OCI-LY1 (cell line): ENCODE results near the gene TDRD5.

Experiments
- H2AFZ ChIP-seq: fragments of 200-600 bp; sonication (generic), shearing (Covaris generic); 2 replicates; pipeline ENCODE4 v1.6.0; 2014; ENCODE audit warnings: antibody characterized with exemption, mild to moderate bottlenecking, low read length
- H3F3A ChIP-seq: fragments of 200-600 bp; sonication (generic), shearing (Covaris generic); 2 replicates; pipeline ENCODE4 v1.6.0; 2014; ENCODE audit warnings: mild to moderate bottlenecking, antibody characterized with exemption, low read length, moderate library complexity; ENCODE audit not compliant: insufficient read depth
- H3K27ac ChIP-seq: fragments of 200-600 bp; sonication (generic); 2 replicates; pipeline ENCODE4 v1.5.1; 2014; ENCODE audit warnings: low read length, mixed run types, mild to moderate bottlenecking, low read depth; ENCODE audit not compliant: poor library complexity, severe bottlenecking
- H3K27me3 ChIP-seq: fragments of 200-600 bp; sonication (generic); 2 replicates; pipeline ENCODE4 v1.6.0; 2014; ENCODE audit warnings: antibody characterized with exemption, mild to moderate bottlenecking, low read length, moderate library complexity; ENCODE audit not compliant: insufficient read depth
- H3K36me3 ChIP-seq: fragments of 200-600 bp; sonication (generic); 2 replicates; pipeline ENCODE4 v1.6.1; 2014; ENCODE audit warnings: mild to moderate bottlenecking, antibody characterized with exemption, low read length, moderate library complexity, mixed read lengths; ENCODE audit not compliant: insufficient read depth
- H3K4me1 ChIP-seq: fragments of 200-600 bp; sonication (generic); 2 replicates; pipeline ENCODE4 v1.5.1; 2014; ENCODE audit warnings: mild to moderate bottlenecking, low read length, moderate library complexity; ENCODE audit not compliant: insufficient read depth, severe bottlenecking
- H3K4me2 ChIP-seq: fragments of 200-600 bp; sonication (generic), shearing (Covaris generic); 2 replicates; pipeline ENCODE4 v1.6.1; 2014; ENCODE audit warnings: low read length
- H3K4me3 ChIP-seq: fragments of 200-600 bp; sonication (generic); 2 replicates; pipeline ENCODE4 v1.5.1; 2014; ENCODE audit warnings: low read length, low read depth, mild to moderate bottlenecking, mixed read lengths; ENCODE audit not compliant: poor library complexity, severe bottlenecking
- H3K79me2 ChIP-seq: fragments of 200-600 bp; shearing (Covaris generic); 2 replicates; pipeline ENCODE4 v1.6.1; 2016; ENCODE audit warnings: mixed run types, low read length, mixed read lengths; ENCODE audit not compliant: insufficient read depth
- H3K9ac ChIP-seq: fragments of 200-600 bp; sonication (generic), shearing (Covaris generic); 2 replicates; pipeline ENCODE4 v1.6.1; 2014; ENCODE audit warnings: mild to moderate bottlenecking, low read length, mixed read lengths
- H3K9me2 ChIP-seq: fragments of 200-600 bp; sonication (generic), shearing (Covaris generic); 2 replicates; pipeline ENCODE4 v1.6.1; 2014; ENCODE audit warnings: low read depth, mild to moderate bottlenecking, low read length, mixed read lengths
- H3K9me3 ChIP-seq: fragments of 200-600 bp; shearing (Covaris generic); 2 replicates; pipeline ENCODE4 v1.6.1; 2014; ENCODE audit warnings: low read length, mixed read lengths
- H4K20me1 ChIP-seq: fragments of 200-600 bp; sonication (generic), shearing (Covaris generic); 2 replicates; pipeline ENCODE4 v1.6.0; 2016; ENCODE audit warnings: mild to moderate bottlenecking, low read length; ENCODE audit not compliant: insufficient read depth
- CTCF ChIP-seq: fragments of 200-600 bp; sonication (generic), shearing (Covaris generic); IDR thresholded peaks from 2 replicates; pipeline ENCODE4 v1.5.1; 2017; ENCODE audit warnings: mild to moderate bottlenecking, antibody characterized with exemption, low read length, moderate library complexity, mixed read lengths
- EZH2 ChIP-seq: fragments of 200-600 bp; sonication (generic), shearing (Covaris generic); IDR thresholded peaks from 2 replicates; pipeline ENCODE4 v1.8.0; 2017; ENCODE audit warnings: borderline replicate concordance, mixed run types, mild to moderate bottlenecking, antibody characterized with exemption, low read length, moderate library complexity, mixed read lengths

TDRD5 gene

DNA sequence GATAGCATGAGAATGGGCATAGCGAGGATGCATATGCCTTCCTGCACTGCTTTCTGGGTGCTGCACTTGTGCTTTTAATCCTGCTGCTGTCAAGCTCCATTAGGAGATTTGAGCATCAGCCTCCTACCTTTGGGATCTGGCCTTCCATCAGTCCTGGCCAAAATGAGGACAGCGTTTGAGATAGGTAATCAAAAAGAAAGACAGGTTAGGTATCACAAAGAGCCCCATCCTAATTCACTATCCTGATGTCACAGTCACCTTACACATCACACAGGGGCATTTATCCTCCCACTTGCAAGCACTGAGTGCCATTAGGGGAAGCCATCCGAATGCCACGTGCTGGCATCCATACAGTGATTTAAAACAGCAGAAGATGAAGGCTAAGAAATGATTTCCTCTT lies 138.2 kb downstream of the TDRD5 start:
- no peak overlapping the region for H2AFZ ChIP-seq
- no peak overlapping the region for H3K27ac ChIP-seq
- no peaks in the 10 kb centered on the region for H3K9me2 ChIP-seq
- H3K4me1 ChIP-seq, result no peaks in the 10 kb centered on the region
- H3K4me2 ChIP-seq, result no peak overlapping the region
- TF ChIP-seq CTCF (no peak), EZH2 (no peak)
- no peaks in the 10 kb centered on the region for H3K79me2 ChIP-seq
- H3K4me3 ChIP-seq, result no peak overlapping the region
- H3K9ac ChIP-seq, result no peak overlapping the region
- no peaks in the 10 kb centered on the region for H3K27me3 ChIP-seq
- no peaks in the 10 kb centered on the region for H3K36me3 ChIP-seq
- no peaks in the 10 kb centered on the region for H4K20me1 ChIP-seq
- no peaks in the 10 kb centered on the region for H3K9me3 ChIP-seq
- no peaks in the 10 kb centered on the region for H3F3A ChIP-seq

- Histone ChIP-seq H2AFZ (no peak overlapping the region), H3K27me3 (no peaks in the 10 kb centered on the region)
- TF ChIP-seq EZH2, result no peak
- no peak for TF ChIP-seq CTCF
These were observed 140.0 kb downstream of the TDRD5 start for GRCh38 chr1:179731643-179732042.

More at GRCh38 chr1:179731643-179732042, 140.0 kb downstream of the TDRD5 start:
- Histone ChIP-seq H3K9me3 (no peaks in the 10 kb centered on the region), H3K36me3 (no peaks in the 10 kb centered on the region), H3K27ac (no peak overlapping the region), H3K4me1 (no peaks in the 10 kb centered on the region), H3K9me2 (no peaks in the 10 kb centered on the region), H3K4me3 (no peak overlapping the region), H4K20me1 (no peaks in the 10 kb centered on the region), H3K79me2 (no peaks in the 10 kb centered on the region), H3K9ac (no peak overlapping the region), H3K4me2 (no peak overlapping the region), H3F3A (no peaks in the 10 kb centered on the region)
